ENCODE results near the gene EFEMP1.

Gene EFEMP1

GRCh38 chr2:55896633-55897032 is 26.9 kb downstream of the EFEMP1 start:
- no peak for DNase-seq

GRCh38 chr2:55894720-55895119 is 28.9 kb downstream of the EFEMP1 start:
- DNase-seq = no peak

- no peak for DNase-seq
These were observed 31.9 kb downstream of the EFEMP1 start for GRCh38 chr2:55891671-55892094.

- DNase-seq = peak; percentile 67
These were observed 34.6 kb downstream of the EFEMP1 start for GRCh38 chr2:55888936-55889335.

- no peak for DNase-seq
These were observed 35.5 kb downstream of the EFEMP1 start for GRCh38 chr2:55887901-55888624.

- DNase-seq = no peak
These were observed 36.2 kb downstream of the EFEMP1 start for GRCh38 chr2:55887351-55887750.

- DNase-seq = no peak
These were observed 37.7 kb downstream of the EFEMP1 start for GRCh38 chr2:55885944-55886281.

- no peak for DNase-seq
These were observed 38.2 kb downstream of the EFEMP1 start for GRCh38 chr2:55885127-55885943.

GRCh38 chr2:55883829-55884228 is 39.8 kb downstream of the EFEMP1 start:
- DNase-seq = no peak

- DNase-seq = no peak
These were observed 40.2 kb downstream of the EFEMP1 start for GRCh38 chr2:55883357-55883756.

- DNase-seq = no peak
These were observed 40.6 kb downstream of the EFEMP1 start for GRCh38 chr2:55882954-55883353.

- DNase-seq = no peak
These were observed 43.0 kb downstream of the EFEMP1 start for GRCh38 chr2:55880416-55881143.

GRCh38 chr2:55879976-55880375 is 43.6 kb downstream of the EFEMP1 start:
- DNase-seq = no peak

GRCh38 chr2:55877087-55877436 is 46.5 kb downstream of the EFEMP1 start:
- no peak for DNase-seq

- DNase-seq = no peak
These were observed 47.0 kb downstream of the EFEMP1 start for GRCh38 chr2:55876429-55877086.

- no peak for DNase-seq
These were observed 48.0 kb downstream of the EFEMP1 start for GRCh38 chr2:55875434-55876135.

GRCh38 chr2:55874338-55874737 is 49.2 kb downstream of the EFEMP1 start:
- no peak for DNase-seq

- no peak for DNase-seq
These were observed 51.9 kb downstream of the EFEMP1 start for GRCh38 chr2:55871637-55872036.

- no peak for DNase-seq
These were observed 53.8 kb downstream of the EFEMP1 start for GRCh38 chr2:55869637-55870325.

- DNase-seq = no peak
These were observed 58.3 kb downstream of the EFEMP1 start for GRCh38 chr2:55865096-55865835.

Measured in NCI-H69 (cell line).